Measurements from ENCODE around the gene PHKB. TPM values are rescaled to one million over a fixed set of nuclear protein-coding genes. Genes with fewer than 3 reads are reported as not detected.

Gene PHKB
- total RNA-seq, 1 donor from 2014 or later, result 53.3 TPM

DNA sequence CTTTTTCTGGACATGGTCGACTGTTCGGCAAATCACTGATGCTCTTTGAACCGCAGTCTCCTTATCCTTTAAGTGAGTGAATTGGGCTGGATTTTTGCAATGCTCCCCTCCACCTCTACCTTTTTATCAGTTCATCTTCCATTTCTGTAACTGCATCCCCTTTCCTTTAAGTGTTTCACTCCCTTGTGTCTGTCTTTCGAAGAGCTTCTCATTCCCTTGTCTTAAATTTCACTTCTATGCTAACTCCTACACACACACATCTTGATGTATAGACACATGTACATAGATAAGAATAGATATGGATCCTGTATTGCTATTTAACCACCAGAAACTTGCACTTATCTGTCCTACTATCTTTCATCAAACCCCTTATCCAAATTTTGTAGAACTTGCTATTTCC is 250.7 kb downstream of the PHKB start:
- DNase-seq (ENCODE audit: low spot score), result no peak
- intact Hi-C loops (cut with DNase I), result no loop called here

DNA sequence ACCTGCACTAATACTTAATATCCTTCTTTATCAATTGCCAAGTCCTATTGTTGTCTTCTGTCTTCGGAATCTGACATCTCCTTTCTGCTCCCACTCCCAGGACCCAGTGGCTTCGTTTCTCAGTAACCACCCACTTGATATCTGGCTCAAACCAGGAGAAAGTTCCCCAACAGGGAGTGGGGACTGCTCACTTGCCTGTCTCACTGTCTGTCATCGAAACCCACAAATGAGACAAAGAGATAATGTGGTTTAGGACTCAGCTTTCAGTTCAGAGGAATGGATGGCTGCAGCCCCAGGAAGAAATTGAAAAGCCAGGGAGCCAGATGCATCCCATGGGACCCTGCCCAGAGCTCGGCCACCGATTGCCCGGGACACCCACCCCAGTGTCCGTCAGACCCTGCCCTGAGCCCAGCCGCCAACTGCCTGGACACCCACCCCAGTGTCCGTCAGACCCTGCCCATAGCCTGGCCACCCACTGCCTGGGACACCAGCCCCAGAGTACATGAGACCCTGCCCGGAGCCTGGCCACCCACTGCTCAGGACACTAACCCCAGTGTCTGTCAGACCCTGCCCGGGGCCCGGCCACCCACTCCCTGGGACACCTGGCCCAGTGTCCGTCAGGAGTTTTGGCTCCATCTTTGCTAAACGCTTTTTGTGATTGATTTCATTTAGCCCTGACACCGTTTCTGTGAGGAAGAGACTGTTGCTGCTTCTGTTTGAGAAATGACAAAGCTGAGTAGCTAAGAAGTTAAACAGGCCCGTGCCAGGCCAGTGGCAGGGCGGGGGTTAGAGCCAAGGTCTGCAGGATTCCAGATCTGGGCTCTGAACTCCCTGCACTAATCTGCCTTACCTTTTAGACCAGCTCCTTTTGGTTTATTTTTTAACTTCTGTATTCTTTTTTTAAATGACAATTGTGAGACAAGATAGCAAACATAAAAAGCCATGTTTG is 251.4 kb downstream of the PHKB start:
- DNase-seq (ENCODE audit: low spot score), result no peak
- intact Hi-C loops (cut with DNase I), result no loop called here

DNA sequence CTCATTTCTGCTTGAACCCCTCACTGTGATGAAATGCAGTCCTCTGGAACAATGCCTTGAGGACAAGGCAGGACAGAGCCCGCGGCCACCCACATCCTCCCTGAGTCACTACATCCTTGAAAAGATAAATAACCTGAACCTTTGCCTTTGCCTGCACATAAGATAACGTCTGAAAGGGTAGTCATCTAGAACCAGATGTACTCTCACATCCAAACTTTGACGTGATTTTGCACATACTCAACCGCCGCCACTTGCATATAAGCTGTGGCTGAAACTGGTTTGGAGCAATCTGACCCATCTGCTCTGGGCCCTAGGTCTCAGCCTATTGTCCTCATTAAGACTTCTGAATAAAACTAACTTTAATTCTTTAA is 252.1 kb downstream of the PHKB start:
- no peak for DNase-seq (ENCODE audit: low spot score)
- intact Hi-C loops (cut with DNase I), result no loop called here

DNA sequence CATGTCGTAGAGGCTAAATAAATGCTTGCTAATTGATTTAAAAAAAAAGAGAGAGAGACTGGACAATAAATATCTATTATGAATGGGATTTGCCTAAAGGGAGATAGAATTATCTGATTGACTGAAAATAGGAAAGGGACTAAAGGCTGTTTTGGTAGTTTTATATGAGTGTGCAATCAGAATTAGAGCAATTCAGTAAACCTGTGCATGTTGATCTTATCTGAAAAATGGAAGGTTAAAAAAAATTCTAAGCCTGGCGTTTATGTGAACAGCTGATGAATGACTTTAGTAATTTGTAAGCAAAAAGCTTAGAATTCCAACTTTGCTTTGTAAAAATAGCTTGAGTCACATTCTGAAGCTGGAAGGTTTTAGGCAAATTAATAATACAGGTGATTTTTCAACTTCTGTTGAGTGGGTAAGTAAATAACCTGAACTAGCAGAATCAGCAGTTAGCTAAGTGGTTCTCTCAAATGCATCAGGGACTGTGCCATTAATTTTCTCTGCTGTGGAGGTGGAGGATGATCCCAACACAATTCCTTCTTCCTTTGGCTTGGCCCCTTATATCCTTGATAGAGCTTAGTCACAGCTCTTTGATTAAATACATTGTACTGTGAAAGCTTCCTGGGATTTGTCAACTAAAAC is 254.4 kb downstream of the PHKB start:
- intact Hi-C loops (cut with DNase I), result no loop called here
- no peak for DNase-seq (ENCODE audit: low spot score)

DNA sequence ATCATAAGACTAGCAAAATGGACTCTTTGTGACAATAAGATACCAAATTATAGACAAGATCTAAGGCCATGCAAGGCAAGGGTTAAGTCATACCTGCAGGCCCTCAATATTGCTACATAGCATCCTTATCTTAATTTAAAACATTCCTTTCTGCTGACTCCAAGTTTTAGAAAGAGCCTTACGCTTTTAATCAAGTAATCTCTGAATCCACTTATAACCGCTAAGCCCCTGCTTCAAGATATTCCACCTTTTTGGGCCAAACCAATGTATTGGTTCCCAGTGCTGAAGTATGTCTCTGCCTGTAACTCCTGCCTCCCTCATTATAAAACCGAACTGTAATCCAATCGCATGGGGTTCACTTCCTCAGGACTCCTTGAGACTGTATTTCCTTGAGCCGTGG is 255.4 kb downstream of the PHKB start:
- intact Hi-C loops (cut with DNase I), result no loop called here
- DNase-seq (ENCODE audit: low spot score), result no peak

DNA sequence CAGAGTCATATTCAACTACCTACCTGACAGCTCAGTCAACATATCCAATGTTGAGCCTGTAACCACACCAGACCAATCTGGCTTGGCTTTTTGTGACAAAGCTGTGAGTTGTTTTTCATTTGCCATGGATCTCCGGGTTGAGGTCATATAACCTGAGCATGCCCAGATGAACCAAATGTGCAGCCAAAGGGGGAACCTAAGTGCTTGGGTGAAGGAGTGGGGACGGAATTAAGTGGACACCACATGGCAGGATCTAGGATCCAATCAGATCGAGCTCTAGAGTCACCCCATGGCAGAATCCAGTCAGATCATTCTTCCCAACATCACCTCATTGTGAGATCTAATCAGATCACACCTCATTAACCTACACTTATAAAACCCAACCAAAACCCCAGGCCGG is 258.6 kb downstream of the PHKB start:
- intact Hi-C loops (cut with DNase I), result no loop called here
- DNase-seq (ENCODE audit: low spot score), result no peak

DNA sequence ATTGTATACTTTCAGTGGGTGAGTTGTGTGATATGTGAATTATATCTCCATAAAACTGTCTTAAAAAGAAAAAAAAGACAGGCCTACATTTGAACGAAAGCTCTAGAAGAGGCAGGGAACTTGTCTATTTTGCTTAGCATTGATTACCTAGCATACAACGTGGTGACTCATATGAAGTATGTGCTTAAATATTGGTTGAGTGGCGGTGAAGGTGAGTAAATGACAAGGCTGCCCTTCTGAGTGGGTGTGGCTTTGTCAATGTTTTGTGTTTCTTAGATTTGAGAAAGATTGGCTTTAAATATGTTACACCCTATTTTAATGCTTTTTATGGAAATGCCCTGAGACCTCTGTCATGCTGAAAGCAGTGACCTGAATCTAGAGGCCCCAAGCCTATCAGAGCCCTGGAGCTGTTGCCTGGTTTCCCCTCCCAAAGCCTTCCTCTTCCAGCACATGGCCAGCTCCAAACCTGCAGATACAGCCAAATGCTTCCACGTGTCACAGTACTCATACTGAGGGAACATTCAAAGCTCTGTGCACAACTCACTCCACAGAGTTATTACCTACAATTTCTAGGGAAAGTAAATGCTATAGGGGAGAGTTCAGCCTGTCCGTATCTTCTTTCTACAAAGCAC is 260.0 kb downstream of the PHKB start:
- intact Hi-C loops (cut with DNase I), result no loop called here
- DNase-seq (ENCODE audit: low spot score), result no peak

DNA sequence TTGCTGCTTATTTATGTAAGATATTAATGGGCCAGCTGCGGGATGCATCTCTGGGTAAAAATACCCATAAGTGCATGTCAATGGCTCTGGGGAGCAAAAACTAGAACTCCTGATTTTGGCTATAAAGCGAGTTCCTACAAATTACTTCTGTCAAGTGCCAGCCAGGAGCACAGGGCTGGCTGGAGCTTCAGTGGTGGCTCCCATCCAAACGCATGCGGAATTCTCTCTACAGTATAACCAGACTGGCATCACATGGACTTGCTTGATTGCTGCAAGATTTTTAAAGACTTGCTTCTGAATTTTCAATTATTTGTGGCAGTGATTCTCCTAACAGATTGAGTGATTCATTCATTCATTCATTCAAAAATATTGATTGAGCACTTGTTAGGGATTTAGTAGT is 260.9 kb downstream of the PHKB start:
- intact Hi-C loops (cut with DNase I), result no loop called here
- DNase-seq (ENCODE audit: low spot score), result no peak

DNA sequence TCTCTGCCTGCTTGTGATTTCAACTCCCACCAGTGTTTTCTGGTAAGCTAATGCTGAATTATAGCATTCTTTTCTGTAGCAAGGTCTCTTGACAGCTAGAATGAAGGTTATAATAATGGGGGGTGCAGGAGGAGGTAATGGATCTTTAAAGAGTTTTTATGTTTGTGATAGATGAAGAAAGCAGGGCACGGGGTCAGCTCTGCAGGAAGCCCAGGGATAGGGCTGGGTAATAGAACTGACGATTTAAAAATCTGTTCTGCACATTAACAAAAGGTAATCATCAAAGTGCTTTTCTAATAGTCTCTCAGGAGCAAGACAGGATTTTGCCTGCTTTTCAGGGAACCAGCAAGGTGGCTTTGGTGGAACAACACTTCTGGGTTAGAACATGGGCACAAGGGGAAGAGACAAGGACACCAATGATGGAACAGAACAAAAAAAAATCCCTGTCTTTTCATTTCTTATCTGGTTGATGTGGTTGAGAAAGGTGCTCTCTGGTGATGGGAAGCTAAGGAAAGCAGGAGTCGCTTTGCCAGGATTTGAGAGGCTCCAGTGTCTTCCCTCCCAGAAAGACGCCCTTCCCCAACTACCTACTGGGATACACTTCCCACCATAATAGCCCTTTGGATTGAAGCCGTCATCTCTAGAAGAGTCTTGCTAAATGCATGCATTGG is 263.1 kb downstream of the PHKB start:
- intact Hi-C loops (cut with DNase I), result no loop called here
- no peak for DNase-seq (ENCODE audit: low spot score)

DNA sequence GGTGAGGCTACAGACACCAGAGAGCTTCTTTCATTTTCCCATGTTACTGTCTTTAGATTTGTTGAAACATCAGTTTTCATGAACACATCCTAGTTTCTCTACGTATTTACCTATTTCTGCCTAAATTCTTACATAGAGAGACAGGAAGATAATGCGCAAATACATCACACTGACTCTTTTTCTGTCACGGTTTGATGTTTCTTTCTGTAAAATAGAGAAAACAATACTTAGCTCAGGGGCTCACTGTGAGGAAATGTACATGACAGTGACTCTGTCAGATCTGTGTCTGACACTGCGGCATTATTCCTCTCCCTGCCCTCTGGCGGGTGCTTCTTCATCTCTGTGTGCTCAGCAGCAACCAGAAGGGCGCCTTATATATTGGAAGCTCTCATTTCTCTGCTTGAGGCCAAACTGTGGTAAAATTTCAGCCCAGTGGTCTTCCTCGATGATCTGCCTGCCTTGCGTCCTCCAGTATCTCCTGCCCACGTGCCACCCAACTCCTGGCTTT is 264.1 kb downstream of the PHKB start:
- DNase-seq (ENCODE audit: low spot score), result no peak
- intact Hi-C loops (cut with DNase I), result no loop called here

DNA sequence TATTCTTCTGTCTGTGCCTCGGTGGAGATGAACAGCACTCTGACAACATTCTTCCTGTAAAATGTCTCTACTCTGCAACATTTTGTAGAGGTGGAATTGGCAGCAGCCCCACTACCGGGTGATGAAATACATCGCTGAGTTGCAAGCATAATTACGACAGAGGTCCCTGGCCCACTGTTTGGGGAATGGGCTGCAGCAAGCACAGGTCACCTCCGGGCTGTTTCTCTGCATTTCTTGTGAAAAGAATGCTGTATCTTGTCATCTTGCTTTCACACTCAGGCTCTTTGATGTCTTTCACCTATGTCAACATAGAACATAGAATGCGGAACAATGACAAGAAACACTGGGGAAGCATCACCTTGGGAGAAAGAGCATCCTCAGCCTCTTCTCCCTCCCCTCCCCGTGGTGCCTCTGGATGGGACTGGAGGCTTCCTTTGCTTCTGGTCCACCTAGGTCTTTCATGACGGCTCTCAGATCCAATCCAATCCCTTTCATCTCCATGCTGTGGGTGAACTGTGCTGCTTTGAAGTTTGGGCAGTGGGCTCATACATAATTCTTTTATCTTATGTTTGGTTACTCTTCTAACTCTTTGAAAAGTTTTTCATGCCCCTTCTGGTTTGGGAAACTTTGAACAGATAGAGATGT is 265.0 kb downstream of the PHKB start:
- DNase-seq (ENCODE audit: low spot score), result no peak
- intact Hi-C loops (cut with DNase I), result no loop called here

DNA sequence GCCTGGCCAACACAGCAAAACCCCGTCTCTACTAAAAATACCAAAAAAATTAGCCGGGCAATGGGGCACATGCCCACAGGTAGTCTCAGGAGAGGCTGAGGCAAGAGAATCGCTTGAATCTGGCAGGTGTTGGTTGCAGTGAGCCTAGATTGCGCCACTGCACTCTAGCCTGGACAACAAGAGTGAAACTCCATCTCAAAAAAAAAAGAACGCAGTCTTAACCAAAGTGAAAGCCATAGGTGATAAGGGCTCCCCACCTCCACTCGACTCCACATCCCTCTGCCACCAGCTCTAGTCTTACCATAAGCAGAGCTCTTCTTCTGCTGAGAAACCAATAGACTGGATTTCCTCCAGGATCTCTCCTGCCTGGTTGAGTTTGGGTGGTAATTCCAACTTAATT is 266.0 kb downstream of the PHKB start:
- no peak for DNase-seq (ENCODE audit: low spot score)
- intact Hi-C loops (cut with DNase I), result no loop called here

DNA sequence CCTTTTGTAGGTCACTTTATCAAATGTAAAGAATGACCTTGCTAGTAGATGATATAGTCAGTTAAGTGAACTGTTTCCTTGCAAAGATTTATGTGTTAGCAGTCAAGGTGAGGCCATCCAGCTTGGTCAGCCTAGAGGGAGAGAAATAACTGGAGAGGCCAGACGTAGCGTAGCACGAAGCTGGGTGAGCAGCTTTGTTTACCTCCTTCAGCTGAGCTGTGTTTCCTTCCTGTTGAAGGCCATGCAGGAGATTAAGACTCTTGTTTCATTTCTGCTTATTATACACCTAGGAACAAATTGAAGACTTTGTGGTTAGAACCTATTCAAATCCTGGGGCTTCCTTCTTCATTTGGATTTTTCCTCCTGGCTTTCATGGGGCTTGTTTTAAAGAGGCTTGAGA is 267.1 kb downstream of the PHKB start:
- intact Hi-C loops (cut with DNase I), result no loop called here
- DNase-seq (ENCODE audit: low spot score), result no peak

DNA sequence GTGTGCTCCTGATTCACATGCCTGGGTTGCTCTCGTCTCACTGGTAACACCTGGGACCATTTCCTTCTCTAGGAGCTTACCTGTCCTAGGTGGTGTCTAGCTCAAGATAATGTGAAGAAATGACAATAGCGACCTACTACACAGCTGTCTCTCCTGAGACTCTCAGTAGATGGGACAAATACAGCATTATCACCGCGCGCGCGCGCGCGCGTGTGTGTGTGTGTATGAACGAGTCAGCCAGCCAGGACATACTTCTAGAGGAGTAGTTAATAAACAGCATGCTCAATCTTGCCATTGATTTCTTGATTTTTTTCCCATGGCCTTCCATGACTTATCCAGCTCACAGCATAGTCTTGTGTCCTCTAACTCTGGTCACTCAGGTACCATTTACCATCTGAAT is 268.6 kb downstream of the PHKB start:
- DNase-seq (ENCODE audit: low spot score), result no peak
- intact Hi-C loops (cut with DNase I), result no loop called here

DNA sequence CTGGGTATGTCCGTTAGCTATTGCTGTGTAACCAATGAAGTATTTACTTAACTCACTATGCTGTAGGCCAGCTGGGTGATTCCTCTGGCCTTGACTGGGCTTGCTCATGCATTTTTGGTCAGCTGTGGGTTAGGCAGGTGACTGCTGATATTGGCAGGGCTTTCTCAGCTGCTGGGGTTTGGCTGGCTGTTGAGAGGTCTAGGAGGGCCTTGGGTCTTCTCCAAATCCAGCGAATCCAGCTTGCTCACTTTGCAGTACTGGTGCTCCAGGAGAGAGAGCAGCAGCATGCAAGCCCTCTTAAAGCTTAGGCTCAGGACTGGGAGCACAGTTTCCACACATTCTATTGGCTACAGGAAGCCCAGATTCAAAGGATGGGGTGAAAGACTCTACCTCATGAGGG is 270.1 kb downstream of the PHKB start:
- intact Hi-C loops (cut with DNase I), result no loop called here
- no peak for DNase-seq (ENCODE audit: low spot score)

DNA sequence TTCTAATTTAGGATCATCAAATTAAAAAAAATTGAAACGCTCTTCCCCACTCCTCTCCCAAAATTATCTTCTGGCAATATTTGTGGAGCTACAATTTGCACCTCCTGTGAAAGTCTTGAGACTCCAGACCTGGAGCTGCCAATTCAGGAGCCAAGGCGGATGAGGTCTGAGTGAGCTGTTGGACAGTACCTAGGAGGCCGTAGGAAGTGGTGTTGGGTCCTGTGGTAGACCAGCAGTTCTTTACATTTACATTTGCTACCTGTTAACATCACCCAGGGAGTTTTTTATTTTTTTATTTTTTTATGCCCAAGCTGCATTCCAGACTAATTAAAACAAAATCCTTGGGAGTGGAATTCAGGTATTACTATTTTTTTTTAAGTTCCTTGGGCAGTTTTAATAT is 271.0 kb downstream of the PHKB start:
- intact Hi-C loops (cut with DNase I), result no loop called here
- DNase-seq (ENCODE audit: low spot score), result no peak

DNA sequence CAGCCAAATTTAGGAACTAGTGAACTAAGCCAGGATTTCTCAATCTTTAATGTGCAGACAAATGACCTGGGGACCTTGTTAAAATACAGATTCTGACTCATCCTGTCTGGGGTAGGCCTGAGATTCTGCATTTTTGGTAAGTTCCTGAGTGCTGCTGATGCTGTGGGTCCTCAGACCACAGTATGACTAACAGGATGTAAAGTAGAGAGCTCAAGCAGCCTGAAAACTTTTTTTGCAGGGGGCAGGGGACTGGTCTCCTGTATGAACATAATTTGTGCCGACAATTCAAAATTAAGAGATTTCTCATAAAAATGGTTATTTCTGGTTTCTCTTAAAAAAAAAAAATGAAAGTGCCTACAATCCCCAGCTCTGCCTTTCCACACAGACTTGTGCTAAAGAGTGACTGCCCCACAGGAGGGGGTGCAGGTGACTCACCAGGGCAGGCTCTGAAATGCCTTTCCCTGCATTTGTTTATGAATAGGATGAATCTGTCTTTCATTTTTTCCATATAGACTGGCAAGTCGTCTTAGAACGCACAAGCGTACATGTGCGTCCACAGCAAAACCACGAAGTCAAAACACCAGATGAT is 271.5 kb downstream of the PHKB start:
- intact Hi-C loops (cut with DNase I), result no loop called here
- DNase-seq (ENCODE audit: low spot score), result no peak

DNA sequence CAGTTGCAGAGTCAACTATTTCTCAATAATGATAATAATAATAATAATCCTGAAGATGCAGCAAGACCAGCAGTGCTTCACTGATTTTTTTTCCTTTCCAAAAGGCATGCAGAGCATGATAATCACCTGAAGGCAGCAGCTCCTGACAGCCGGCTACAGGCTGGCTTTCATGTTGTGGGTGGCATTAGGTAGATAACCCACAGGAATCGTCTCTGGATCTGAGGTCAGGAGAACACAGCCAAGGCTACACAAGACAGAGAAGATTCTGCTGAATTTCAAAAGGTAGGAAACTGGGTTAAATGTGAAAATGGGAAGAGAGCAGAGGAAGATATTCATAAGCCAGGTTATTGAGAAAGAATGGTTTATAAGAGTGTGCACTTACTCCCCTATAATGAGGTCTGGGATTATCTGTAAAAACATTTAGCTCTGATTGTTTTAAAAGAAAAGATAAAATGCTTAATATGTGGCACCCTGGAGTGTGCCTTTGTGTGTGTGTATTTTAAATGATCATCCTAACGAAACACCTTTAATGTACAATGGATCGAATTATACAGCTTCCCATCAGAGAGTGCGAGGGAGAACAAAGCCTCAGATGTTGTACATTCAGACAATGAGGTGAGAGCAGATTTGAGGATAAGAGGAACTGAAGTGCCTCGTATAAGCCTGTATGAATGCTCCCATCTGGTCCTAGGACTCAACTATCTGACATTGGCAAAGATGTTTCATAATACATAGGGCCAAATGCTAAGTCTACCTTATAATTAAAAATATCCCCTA is 273.1 kb downstream of the PHKB start:
- intact Hi-C loops (cut with DNase I), result no loop called here
- DNase-seq (ENCODE audit: low spot score), result no peak

Measured in cardiac septum (tissue), 1 donor.